GM12878 (cell line): ENCODE results near the gene CXXC5. TPM values are rescaled to one million over a fixed set of nuclear protein-coding genes. Genes with fewer than 3 reads are reported as not detected.
A peak's percentile ranks its signal among the peaks of the same experiment; 100 is the strongest.

ENCODE experiments used
- ASH2L ChIP-seq: fragments of 300-600, 200-600 bp; sonication (generic); IDR thresholded peaks from 2 replicates; pipeline ENCODE4 v1.6.1; 2017; ENCODE audit warnings: low read depth, mild to moderate bottlenecking, borderline replicate concordance
- BHLHE40 ChIP-seq, 2 experiments: fragments of 450-650 bp in 1 of 2; IDR thresholded peaks; 2 replicates each; pipeline ENCODE4 v1.6.1; 2011 to 2017; ENCODE audit warnings: low read depth in 2 of 2, borderline replicate concordance in 1 of 2, improper control_type of control experiment in 1 of 2, low read length in 1 of 2, mild to moderate bottlenecking in 1 of 2
- BMI1 ChIP-seq: fragments of 450-650 bp; IDR thresholded peaks from 2 replicates; pipeline ENCODE4 v1.6.1; 2016; ENCODE audit warnings: mild to moderate bottlenecking, moderate library complexity, borderline replicate concordance
- ZBED1 ChIP-seq: IDR thresholded peaks from 2 replicates; pipeline ENCODE4 v1.6.1; 2016; ENCODE audit warnings: borderline replicate concordance
- polyA plus RNA-seq, 11 experiments: library from polyadenylated mRNA; depleted of rRNA in 4 of 11; unstranded in 6 of 11; stranded (reverse) in 5 of 11; fragments of >200 nt; fragmentation: Nextera tagmentation in 4 of 11; fragmentation: Illumina TruSeq in 1 of 11; extraction: Ambion mirVana in 4 of 11; extraction: Trizol in 1 of 11; gene quantifications; 1 replicate in 1 of 11; 2 replicates in 10 of 11; pipeline versions ENCODE4 v1.2.1 to v1.2.3, GENCODE V29; 2011 to 2016; ENCODE audit warnings: inconsistent platforms in 2 of 11, missing spikeins in 2 of 11, low read depth in 1 of 11
- total RNA-seq, 4 experiments: library from RNA; depleted of rRNA in 3 of 4; stranded (reverse); fragments of >200 nt in 3 of 4; fragmentation: Illumina TruSeq in 1 of 4; extraction: Trizol in 1 of 4; gene quantifications; 2 replicates each; pipeline versions ENCODE4 v1.2.1 to v1.2.3, GENCODE V29; 2013 to 2021
- TF ChIP-seq, protein P1 (sequence below): IDR thresholded peaks from 2 replicates; pipeline ENCODE4 v1.6.1; 2012; ENCODE audit warnings: low read depth, low read length, improper control_type of control experiment
- TF ChIP-seq, protein P2 (sequence below): fragments of 150-350 bp; IDR thresholded peaks from 2 replicates; pipeline ENCODE4 v1.6.1; 2016; ENCODE audit warnings: low read depth, low read length

CXXC5 gene
- total and polyA plus RNA-seq, 10 of the 15 experiments (the other 5 are each of a cell fraction or from before 2014, with no cell fraction given): 1.8 to 90.8 (median 40.7) TPM

DNA sequence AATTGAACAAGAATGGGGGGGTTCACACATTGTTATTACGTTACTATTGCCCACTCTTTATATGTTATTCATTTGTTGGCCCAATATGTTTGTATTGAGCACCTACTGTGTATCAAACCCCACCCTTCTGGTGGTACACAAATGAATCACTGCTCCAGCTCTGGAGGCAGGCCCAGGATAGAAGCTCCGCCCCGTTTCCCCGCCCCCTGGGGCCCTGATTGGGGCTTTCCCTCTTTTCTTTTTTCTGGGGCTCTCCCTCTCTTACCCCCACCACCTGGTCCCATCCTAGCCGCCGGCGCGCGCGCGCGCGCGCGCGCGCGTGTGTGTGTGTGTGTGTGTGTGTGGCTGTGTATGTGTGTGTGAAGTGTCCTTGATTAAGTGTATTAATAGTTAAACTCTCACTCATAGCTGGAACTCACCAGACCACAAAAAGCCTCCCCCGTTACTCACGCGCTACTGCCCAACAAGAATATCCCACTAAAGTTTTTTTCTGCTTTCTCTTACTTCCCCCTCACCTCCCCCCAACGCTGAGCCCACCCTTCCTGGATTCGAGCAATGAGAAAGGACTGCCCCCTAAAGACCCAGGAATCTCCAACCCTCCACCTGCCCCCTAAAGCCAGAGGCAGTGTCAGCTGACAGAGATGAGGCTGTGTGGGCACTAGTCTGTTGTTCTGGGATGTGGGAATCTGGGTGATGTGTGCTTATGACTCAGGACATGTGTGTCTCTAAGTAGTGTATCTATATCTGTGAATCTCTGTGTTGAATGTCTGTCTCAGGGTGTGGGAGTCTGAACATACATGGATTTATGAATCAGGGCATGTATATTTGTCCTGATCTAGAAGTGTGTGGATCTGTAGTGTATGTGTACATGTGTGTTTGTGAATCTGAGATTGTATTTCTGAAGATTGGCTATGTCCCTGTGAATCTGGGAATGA, 4.0 kb downstream of the CXXC5 start (continued):
- peak; percentile 81 to 87 for TF ChIP-seq BHLHE40 (IDR thresholded peaks at IDR 0.05; ENCODE audit: borderline replicate concordance in 1 of 2, low read depth in 2 of 2, low read length in 1 of 2)
- TF ChIP-seq BMI1: 0 out of 2 replicates have a peak, but pooled peaks have one; percentile 60
- TF ChIP-seq ZBED1: peak; percentile 33; the same call in 1 of the 2 replicates
- TF ChIP-seq, protein P1, sequence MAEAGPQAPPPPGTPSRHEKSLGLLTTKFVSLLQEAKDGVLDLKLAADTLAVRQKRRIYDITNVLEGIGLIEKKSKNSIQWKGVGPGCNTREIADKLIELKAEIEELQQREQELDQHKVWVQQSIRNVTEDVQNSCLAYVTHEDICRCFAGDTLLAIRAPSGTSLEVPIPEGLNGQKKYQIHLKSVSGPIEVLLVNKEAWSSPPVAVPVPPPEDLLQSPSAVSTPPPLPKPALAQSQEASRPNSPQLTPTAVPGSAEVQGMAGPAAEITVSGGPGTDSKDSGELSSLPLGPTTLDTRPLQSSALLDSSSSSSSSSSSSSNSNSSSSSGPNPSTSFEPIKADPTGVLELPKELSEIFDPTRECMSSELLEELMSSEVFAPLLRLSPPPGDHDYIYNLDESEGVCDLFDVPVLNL: no peak
- no peak for TF ChIP-seq ASH2L
- TF ChIP-seq, protein P2, sequence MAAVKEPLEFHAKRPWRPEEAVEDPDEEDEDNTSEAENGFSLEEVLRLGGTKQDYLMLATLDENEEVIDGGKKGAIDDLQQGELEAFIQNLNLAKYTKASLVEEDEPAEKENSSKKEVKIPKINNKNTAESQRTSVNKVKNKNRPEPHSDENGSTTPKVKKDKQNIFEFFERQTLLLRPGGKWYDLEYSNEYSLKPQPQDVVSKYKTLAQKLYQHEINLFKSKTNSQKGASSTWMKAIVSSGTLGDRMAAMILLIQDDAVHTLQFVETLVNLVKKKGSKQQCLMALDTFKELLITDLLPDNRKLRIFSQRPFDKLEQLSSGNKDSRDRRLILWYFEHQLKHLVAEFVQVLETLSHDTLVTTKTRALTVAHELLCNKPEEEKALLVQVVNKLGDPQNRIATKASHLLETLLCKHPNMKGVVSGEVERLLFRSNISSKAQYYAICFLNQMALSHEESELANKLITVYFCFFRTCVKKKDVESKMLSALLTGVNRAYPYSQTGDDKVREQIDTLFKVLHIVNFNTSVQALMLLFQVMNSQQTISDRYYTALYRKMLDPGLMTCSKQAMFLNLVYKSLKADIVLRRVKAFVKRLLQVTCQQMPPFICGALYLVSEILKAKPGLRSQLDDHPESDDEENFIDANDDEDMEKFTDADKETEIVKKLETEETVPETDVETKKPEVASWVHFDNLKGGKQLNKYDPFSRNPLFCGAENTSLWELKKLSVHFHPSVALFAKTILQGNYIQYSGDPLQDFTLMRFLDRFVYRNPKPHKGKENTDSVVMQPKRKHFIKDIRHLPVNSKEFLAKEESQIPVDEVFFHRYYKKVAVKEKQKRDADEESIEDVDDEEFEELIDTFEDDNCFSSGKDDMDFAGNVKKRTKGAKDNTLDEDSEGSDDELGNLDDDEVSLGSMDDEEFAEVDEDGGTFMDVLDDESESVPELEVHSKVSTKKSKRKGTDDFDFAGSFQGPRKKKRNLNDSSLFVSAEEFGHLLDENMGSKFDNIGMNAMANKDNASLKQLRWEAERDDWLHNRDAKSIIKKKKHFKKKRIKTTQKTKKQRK: no peak
